Endothelial cell of umbilical vein (primary cell): ENCODE data around the gene CLDN16. TPM values are rescaled to one million over a fixed set of nuclear protein-coding genes. Genes with fewer than 3 reads are reported as not detected.

Experiments
- BruUV-seq: library from RNA; stranded (reverse); fragments of 400-500 nt; replicated peaks from 2 replicates; lab custom pipeline; 2021; lab: Mats Ljungman, UMichigan
- CTCF ChIA-PET: fragments of 300-600, 350-600 bp; sonication (Branson Sonifier 250); formaldehyde crosslinking; loops from one replicate; lab custom pipeline; 2021; ENCODE audit warnings: antibody characterized with exemption, inconsistent platforms; lab: Charles Lee
- POLR2A ChIA-PET: fragments of 300-600, 350-600 bp; sonication (Branson Sonifier 250); formaldehyde crosslinking; loops from one replicate; lab custom pipeline; 2021; ENCODE audit warnings: antibody characterized with exemption, inconsistent platforms; lab: Charles Lee
- DNase-seq: peaks from one replicate; pipeline ENCODE4 v3.0.0-alpha.2; 2011; ENCODE audit warnings: low read depth, low spot score
- FAIRE-seq: peaks from 2 replicates; lab custom pipeline; 2011; peaks lifted over from hg19 to GRCh38; lab: Jason Lieb, UNC
- H2AFZ ChIP-seq: 2 replicates; pipeline ENCODE4 v1.6.0; 2012; ENCODE audit warnings: low read depth, low read length, control low read depth, inconsistent platforms
- H3K27ac ChIP-seq: 2 replicates; pipeline ENCODE4 v1.5.1; 2011; ENCODE audit warnings: low read depth, mild to moderate bottlenecking, control low read depth, low read length, moderate library complexity; ENCODE audit not compliant: insufficient read depth
- H3K27me3 ChIP-seq, 2 experiments: 2 replicates each; pipeline versions ENCODE4 v1.6.0 to v1.6.1; 2011; ENCODE audit warnings: low read length in 2 of 2, mixed read lengths in 1 of 2; ENCODE audit not compliant: control insufficient read depth in 2 of 2, insufficient read depth in 2 of 2
- H3K36me3 ChIP-seq, 2 experiments: 2 replicates in 1 of 2; 3 replicates in 1 of 2; pipeline ENCODE4 v1.5.1; 2011; ENCODE audit warnings: low read length in 2 of 2, mild to moderate bottlenecking in 1 of 2, moderate library complexity in 1 of 2; ENCODE audit not compliant: control insufficient read depth in 2 of 2, insufficient read depth in 2 of 2; ENCODE audit errors: extremely low read depth in 1 of 2
- H3K4me1 ChIP-seq: 3 replicates; pipeline ENCODE4 v1.5.1; 2011; ENCODE audit warnings: mild to moderate bottlenecking, low read length; ENCODE audit not compliant: control insufficient read depth, insufficient read depth; ENCODE audit errors: extremely low read depth
- H3K4me2 ChIP-seq: 2 replicates; pipeline ENCODE4 v1.6.1; 2011; ENCODE audit warnings: low read length, control low read depth, mixed read lengths; ENCODE audit not compliant: insufficient read depth
- H3K4me3 ChIP-seq, 3 experiments: fragments of 200-600 bp in 1 of 3; sonication (generic), shearing (Covaris generic) in 1 of 3; replicated peaks in 1 of 3; 2 replicates each; pipeline ENCODE4 v1.5.1; 2011 to 2016; ENCODE audit warnings: control low read depth in 3 of 3, low read length in 3 of 3, mild to moderate bottlenecking in 2 of 3, inconsistent platforms in 1 of 3, low read depth in 1 of 3, moderate library complexity in 1 of 3; ENCODE audit not compliant: insufficient read depth in 1 of 3
- H3K79me2 ChIP-seq: 2 replicates; pipeline ENCODE4 v1.6.0; 2012; ENCODE audit warnings: low read length, inconsistent platforms; ENCODE audit not compliant: control insufficient read depth, insufficient read depth
- H3K9ac ChIP-seq: replicated peaks from 2 replicates; pipeline ENCODE3; 2011; ENCODE audit warnings: low read length, control low read depth; ENCODE audit not compliant: insufficient read depth; ENCODE audit errors: extremely low read depth
- H3K9me1 ChIP-seq: replicated peaks from 3 replicates; pipeline ENCODE4 v1.6.0; 2011; ENCODE audit warnings: mild to moderate bottlenecking, low read length; ENCODE audit not compliant: control insufficient read depth, insufficient read depth; ENCODE audit errors: extremely low read depth
- H3K9me3 ChIP-seq: replicated peaks from 2 replicates; pipeline ENCODE4 v1.5.1; 2012; ENCODE audit warnings: low read length, inconsistent platforms; ENCODE audit not compliant: control insufficient read depth, insufficient read depth
- H4K20me1 ChIP-seq: replicated peaks from 2 replicates; pipeline ENCODE3; 2011; ENCODE audit warnings: mild to moderate bottlenecking, low read length; ENCODE audit not compliant: control insufficient read depth, insufficient read depth; ENCODE audit errors: extremely low read depth
- CTCF ChIP-seq, 2 donors: IDR thresholded peaks; 1 replicate in 1 of 2; 2 replicates in 1 of 2; pipeline ENCODE4 v1.5.1; 2011; ENCODE audit warnings: low read length in 2 of 2, mild to moderate bottlenecking in 2 of 2, moderate library complexity in 2 of 2, control low read depth in 1 of 2, inconsistent platforms in 1 of 2, low read depth in 1 of 2; ENCODE audit not compliant: insufficient read depth in 1 of 2; ENCODE audit errors: extremely low read depth in 1 of 2
- EZH2 ChIP-seq: IDR thresholded peaks from 2 replicates; pipeline ENCODE4 v1.6.1; 2012; ENCODE audit warnings: borderline replicate concordance, low read depth, mild to moderate bottlenecking, moderate library complexity, low read length, inconsistent platforms; ENCODE audit not compliant: severe bottlenecking
- FOS ChIP-seq: IDR thresholded peaks from 2 replicates; pipeline ENCODE4 v1.6.1; 2011; ENCODE audit warnings: mild to moderate bottlenecking, low read length, moderate library complexity, borderline replicate concordance; ENCODE audit not compliant: insufficient read depth
- GATA2 ChIP-seq: IDR thresholded peaks from 2 replicates; pipeline ENCODE4 v1.7.0; 2011; ENCODE audit warnings: low read depth, mild to moderate bottlenecking, moderate library complexity, mixed read lengths, low read length; ENCODE audit not compliant: insufficient read length, insufficient read depth
- JUN ChIP-seq: IDR thresholded peaks from 2 replicates; pipeline ENCODE4 v1.6.1; 2011; ENCODE audit warnings: borderline replicate concordance, low read depth; ENCODE audit not compliant: insufficient read length, insufficient read depth
- MYC ChIP-seq: IDR thresholded peaks from one replicate; pipeline ENCODE4 v1.6.1; 2011; ENCODE audit warnings: mild to moderate bottlenecking, low read depth, low read length
- POLR2A ChIP-seq: IDR thresholded peaks from 2 replicates; pipeline ENCODE4 v1.6.1; 2012; ENCODE audit warnings: low read depth, mild to moderate bottlenecking, control low read depth, low read length
- POLR2AphosphoS5 ChIP-seq: IDR thresholded peaks from 2 replicates; pipeline ENCODE4 v1.6.1; 2012; ENCODE audit warnings: low read depth, mild to moderate bottlenecking, control low read depth, low read length, moderate library complexity; ENCODE audit not compliant: insufficient read depth
- dilution Hi-C: fragments of 300-500 bp; cut with MboI; formaldehyde crosslinking; loops from one replicate; pipeline ENCODE4 v1.15.0; 2019; ENCODE audit warnings: low sequenced_read_pairs; ENCODE audit not compliant: extremely low pct_ligation_motif_present
- intact Hi-C: fragments of 100-400 bp; cut with micrococcal nuclease; formaldehyde crosslinking; loops from one replicate; pipeline ENCODE4 v1.10.0; 2022
- polyA plus RNA-seq, 4 experiments: library from polyadenylated mRNA; depleted of rRNA in 3 of 4; stranded (reverse) in 3 of 4; unstranded in 1 of 4; fragments of >200 nt; gene quantifications; 2 replicates each; pipeline versions ENCODE4 v1.2.1 to v1.2.3, GENCODE V29; 2011 to 2012; ENCODE audit warnings: missing spikeins in 1 of 4
- total RNA-seq: library from RNA; stranded (reverse); gene quantifications from 2 replicates; pipeline ENCODE4 v1.2.3, GENCODE V29; 2021
- TF ChIP-seq, protein P1 (sequence below): IDR thresholded peaks from 2 replicates; pipeline ENCODE4 v1.6.1; 2011; ENCODE audit not compliant: insufficient read depth, insufficient read length

Gene CLDN16
- total and polyA plus RNA-seq, 2 donors (not counting 3 experiments of a cell fraction or from before 2014, with no cell fraction given): 0.01 TPM; not detected in 1

GRCh38 chr3:190388703-190389102 is 740 bp downstream of the CLDN16 start:
- intact Hi-C loops: no loop called here
- no peaks in the 10 kb centered on the region for H3K27me3 ChIP-seq
- dilution Hi-C loops: no loop called here
- no peak overlapping the region for H2AFZ ChIP-seq
- DNase-seq (no peak), FAIRE-seq (no peak)
- no peak overlapping the region for H3K4me3 ChIP-seq
- H3K36me3 ChIP-seq: no peaks in the 10 kb centered on the region
- ChIA-PET CTCF (interaction anchor here (2.0 kb wide), 1 partner anchor 35 kb away, joined by 4 read pairs; no protein-coding TSS in a partner anchor), POLR2A (no interaction called here)
- H3K79me2 ChIP-seq: no peaks in the 10 kb centered on the region
- no TSS peak for BruUV-seq
- H3K9ac ChIP-seq: no peak overlapping the region
- peaks cover 12% of the 10 kb centered on the region for H3K4me1 ChIP-seq
- no peak overlapping the region for H3K4me2 ChIP-seq
- TF ChIP-seq JUN: no peak
- no peak for TF ChIP-seq POLR2AphosphoS5
- TF ChIP-seq EZH2: no peak
- TF ChIP-seq MYC: no peak
- no peak for TF ChIP-seq FOS
- TF ChIP-seq, protein P1, sequence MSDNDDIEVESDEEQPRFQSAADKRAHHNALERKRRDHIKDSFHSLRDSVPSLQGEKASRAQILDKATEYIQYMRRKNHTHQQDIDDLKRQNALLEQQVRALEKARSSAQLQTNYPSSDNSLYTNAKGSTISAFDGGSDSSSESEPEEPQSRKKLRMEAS: no peak
- no peak for TF ChIP-seq CTCF (IDR thresholded peaks at IDR 0.05; ENCODE audit: extremely low read depth in 1 of 2, insufficient read depth in 1 of 2, low read depth in 1 of 2, low read length in 2 of 2)
- no peak for TF ChIP-seq POLR2A
- TF ChIP-seq GATA2: no peak
- H3K27ac ChIP-seq: no peak overlapping the region
- no peaks in the 10 kb centered on the region for H4K20me1 ChIP-seq
- H3K9me3 ChIP-seq: no peaks in the 10 kb centered on the region
- H3K9me1 ChIP-seq: no peaks in the 10 kb centered on the region
